GM18499 (cell line): ENCODE data around the gene TIFAB.
"Not testable (repeated sequence)": the region's sequence is repeated elsewhere in the genome, so short reads cannot be mapped to it uniquely, and the experiment has no call there.

ENCODE experiments used
- ATAC-seq: cut with Tn5 transposase; IDR thresholded peaks from one replicate; pipeline ENCODE4 v1.9.1; 2021; ENCODE audit warnings: moderate number of reproducible peaks; ENCODE audit not compliant: insufficient read depth, unreplicated experiment

Gene TIFAB

GRCh38 chr5:135452321-135453030 is at the start of gene TIFAB:
Gene TIFAB (minus strand): TSS chr5:135452351. CDS start chr5:135449939, 2,412 bp downstream.
- no peak for ATAC-seq

GRCh38 chr5:135498637-135498995 is 46.5 kb upstream of the TIFAB start:
- no peak for ATAC-seq

GRCh38 chr5:135497971-135498636 is 46.0 kb upstream of the TIFAB start:
- ATAC-seq = no peak

DNA sequence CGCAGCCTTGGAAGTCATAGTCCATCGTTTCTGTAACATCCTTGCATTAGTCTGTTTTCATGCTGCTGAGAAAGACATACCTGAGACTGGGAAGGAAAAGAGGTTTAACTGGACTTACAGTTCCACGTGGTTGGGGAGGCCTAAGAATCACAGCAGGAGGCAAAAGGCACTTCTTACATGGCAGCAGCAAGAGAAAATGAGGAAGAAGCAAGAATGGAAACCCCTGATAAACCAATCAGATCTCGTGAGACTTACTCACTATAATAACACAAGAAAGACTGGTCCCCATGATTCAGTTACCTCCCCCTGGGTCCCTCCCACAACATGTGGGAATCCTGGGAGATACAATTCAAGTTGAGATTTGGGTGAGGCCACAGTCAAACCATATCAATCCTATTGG is 43.4 kb upstream of the TIFAB start:
- not testable (repeated sequence) for ATAC-seq

GRCh38 chr5:135494196-135494595 is 42.0 kb upstream of the TIFAB start:
- ATAC-seq = no peak

DNA sequence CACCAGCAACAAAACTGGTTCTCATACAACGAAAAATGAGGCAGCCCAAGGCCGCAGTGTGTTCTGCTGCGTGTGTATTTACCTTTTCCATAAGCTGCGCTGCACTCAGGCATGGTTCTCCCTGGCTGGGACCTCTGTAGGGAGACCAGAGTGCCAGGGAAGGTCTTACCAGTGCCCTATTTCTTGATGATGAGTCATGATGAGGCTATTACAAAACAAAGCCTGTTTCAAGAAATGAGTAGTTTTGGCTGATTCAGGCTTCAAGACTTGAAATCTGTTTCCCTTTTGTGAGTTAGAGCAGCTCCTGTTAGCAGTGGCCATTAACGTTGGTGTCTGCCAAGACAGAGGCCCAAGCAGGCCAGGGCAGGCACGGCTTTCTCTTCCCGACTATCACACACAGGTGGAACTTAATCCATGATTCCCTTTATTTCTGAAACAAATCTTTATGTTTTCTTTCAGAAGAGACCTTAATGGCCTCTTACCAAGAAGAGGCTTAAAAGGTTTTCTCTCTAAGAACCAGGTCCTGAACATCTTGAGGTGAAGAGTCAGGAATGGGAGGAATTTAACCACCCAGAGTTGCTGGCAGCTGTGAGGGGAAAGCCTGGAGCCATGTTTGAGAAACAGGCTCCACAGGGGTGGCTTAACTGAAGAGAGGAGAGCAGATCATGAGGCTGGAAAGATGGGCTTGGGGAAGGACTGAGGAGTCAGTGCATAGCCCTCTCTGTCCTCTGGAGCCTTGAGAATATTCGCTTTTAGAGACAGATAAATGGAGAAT is 41.4 kb upstream of the TIFAB start:
- no peak for ATAC-seq

DNA sequence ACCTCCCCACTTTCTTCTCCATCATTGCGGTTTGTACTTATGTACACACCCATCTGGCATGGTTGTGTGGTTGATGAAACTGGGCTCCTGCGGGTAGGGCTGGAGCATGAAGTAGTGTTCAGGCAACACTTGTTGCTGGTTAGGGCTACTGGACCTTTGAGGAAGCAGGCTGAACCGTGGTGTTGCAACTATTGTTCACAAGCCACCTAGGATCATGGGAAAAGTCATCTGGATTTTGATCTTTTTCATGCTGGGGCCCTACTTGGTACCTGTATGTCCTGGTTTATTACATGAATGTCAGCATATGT is 40.1 kb upstream of the TIFAB start:
- no peak for ATAC-seq

DNA sequence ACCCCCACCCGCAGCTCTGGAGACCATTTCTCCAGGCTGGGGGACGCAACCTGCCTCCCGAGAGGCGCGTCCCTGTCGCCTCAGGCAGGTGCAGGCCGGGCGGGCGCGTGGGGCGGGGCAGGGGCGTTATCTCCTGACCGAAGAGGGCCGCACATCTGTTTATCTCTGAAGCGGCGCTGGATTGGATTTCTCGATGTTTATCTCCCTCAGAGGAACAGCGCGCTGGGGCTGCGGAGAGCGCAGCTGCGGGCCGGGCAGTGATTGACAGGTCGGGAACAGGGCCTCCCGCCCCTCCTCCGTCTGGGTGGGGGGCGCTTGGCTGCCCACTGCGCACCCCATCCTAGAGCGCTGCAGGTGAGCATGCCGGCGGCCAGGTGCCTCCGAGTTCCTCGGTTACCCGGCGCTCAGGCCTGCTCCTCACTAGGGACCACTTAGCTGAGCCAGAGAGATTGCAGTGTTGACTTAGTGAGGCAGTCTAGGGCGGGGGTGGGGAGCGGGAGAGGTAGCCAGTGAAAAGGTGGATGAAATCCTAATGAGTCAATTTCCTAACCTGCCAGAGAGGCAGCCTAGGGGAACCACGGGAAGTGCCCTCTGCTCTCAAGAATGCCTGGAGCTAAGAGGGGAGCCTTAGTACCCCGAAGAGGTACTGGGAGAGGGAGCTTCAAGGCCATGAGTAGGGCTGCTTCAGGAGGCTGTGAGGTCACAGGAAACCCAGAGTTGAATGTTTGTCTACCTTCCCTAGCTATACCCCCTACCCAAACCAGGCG is 39.6 kb upstream of the TIFAB start:
- ATAC-seq = no peak

- ATAC-seq = no peak
Observed at GRCh38 chr5:135491038-135491551, 38.9 kb upstream of the TIFAB start.

DNA sequence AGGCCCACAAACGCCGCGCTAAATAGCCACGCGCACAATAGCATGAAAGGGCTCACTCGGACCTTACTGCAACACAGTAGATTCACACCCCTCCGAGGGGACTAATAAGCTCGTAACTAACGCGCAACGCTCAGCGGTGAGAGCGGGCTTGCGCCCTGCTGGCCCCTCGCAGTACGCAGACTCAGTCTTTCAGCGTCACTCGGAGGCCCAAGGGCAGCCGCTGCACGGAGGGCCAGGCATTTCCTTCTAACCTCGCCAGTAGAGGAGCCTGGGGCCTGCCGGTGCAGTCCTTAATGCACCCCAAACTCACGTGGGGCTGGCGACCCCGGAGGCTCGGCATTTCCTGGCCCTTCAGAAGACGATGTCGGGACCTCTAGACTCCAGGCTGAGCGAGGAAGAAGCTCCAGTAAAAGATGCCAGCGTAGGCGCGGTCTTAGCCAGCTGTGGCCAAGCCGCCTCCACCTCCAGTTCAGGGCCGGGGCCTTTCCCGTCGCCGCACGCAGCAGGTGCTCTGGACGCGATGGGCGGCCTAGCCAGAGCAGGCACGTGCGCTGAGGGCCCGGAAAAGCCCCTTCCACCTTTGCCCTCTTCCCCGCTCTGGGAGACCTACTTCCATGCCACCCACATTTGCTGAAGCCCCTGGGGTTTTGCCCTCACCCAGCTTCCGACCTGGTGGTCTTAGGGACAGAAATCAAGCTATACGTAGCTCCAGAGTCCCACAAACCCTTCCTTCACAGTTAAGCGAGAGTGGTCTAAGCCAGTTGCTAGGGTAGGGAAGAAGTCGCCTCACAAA is 38.3 kb upstream of the TIFAB start:
- ATAC-seq = no peak

GRCh38 chr5:135489466-135490244 is 37.5 kb upstream of the TIFAB start:
- no peak for ATAC-seq

GRCh38 chr5:135488727-135489465 is 36.7 kb upstream of the TIFAB start:
- no peak for ATAC-seq

DNA sequence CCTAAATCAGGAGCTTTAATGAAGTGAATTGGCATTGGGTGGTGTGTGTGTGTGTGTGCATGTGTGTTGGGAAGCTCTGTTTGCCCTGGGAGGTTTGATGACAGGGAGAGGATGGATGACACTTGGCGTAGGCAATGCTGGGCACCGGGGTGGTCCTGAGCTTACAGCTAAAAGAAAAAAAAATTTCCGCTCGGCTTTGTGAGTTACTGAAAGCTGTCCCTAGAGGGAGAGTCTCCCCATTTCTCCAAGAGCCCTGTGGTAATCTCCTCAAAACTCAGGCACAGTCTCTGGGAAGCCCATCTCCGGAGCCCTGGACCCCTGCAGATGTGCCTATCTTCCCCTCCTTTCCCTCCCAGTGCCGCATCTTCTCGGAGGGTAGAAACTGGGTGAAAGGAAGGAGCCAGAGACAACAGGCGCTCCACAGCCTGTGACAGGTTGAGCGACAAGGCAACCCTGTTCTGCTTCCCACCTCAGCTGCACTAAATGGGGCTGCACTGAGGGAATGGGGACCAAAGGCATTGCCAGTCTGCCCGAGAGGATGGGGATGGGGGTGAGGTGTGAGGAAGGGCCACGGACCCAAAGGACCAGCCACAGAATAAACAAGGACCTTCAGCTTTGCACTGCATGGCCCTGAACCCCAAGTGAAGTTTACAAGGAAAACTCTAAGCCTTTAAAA is 35.8 kb upstream of the TIFAB start:
- no peak for ATAC-seq

DNA sequence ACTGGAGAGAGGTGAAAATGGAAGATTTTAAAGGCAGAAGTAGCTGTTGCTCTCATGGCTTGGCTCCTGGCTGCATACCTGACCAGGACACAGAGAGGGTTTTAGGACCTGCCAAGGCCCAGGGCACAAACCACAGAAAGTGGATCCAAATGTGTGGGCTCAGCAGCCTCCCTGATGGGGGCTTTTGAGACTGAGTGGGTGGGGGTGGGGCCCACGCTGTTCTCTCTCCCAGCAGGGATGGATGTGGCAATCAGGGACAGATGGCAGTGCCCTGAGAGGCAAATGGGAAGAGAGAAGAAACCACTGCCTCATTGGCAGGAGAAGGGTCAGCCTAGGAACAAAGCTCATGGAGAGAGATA is 34.9 kb upstream of the TIFAB start:
- ATAC-seq = no peak

DNA sequence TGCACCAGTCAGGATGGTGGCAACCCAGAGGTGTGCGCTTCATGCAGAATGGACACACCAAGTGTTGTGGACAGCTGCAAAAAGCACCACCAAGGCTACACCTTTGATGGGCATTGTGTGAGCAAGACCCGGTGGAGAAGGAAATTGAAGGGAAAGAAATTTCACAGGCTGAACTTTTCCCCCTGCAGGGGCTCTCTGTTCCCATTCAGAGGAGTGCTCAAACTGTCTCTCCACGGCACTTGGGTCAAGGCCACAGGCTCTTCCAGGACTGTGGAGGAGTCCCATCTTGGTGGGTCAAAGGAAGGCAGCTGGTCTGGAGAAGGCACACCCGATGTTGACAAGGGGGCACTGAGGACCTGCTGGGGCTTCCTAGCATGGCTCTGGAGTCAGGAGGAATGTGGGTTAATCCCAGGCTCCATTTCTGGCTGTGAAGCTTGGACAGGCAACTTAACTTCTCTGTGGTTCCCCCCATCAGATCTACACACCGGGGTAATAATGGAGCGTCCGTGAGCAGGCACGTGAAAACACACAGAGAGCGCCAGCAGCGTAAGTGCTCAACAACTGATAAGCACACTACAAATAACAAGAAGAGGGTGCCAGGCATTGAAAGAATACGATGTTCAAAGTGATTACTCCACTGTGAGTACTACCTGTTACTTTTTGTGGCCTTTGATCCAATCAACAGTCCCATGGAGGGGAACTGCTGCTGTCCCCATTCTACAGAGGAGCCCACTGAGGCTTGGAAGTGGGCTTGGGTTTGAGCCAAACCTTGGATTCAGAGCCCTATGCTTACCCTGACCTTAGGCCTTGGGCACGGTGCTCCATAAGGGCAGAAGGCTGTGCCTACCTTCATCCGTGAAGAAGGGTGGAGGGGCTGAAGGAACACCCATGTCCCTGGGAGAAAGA is 34.2 kb upstream of the TIFAB start:
- no peak for ATAC-seq

DNA sequence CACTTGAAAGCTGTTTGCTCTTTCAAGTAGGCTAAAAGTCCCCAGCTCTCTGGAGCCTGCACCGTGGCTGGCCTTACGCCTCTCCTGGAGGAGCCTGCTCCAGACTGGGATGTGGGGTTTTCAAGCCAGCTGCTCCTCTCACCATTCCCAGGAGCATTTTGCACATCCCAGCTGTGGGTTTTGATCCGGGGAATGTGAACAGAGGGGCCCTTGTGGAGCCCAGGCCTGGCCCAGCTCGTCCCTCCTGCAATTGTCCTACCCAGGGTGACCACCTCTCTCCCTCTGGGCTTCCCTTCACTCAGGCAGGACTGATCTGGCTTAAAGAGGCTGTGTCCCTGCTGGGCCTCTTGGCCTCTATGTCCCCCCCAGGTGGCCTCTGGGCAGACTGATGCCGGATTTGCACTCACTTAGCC is 32.5 kb upstream of the TIFAB start:
- no peak for ATAC-seq

DNA sequence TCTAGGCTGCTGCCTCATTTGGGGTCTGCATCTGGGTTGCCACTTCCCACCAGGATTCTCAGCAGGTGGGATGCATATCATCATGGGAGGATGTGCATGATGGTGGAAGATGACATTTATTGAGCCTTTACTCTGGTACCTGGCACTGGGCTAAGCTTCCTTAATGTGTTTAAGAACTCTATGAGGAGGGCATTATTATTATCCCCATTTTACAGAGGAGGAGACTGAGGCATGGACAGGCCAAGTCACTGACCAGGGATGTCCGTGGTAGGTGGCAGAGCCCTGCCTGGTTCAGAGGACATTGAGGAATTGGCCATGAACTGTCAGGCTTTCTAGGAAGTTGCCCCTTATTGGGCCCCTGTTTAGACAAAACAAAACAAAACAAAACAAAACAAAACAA is 31.1 kb upstream of the TIFAB start:
- ATAC-seq = no peak
